ENCODE data around the gene TPCN2. TPM values are rescaled to one million over a fixed set of nuclear protein-coding genes. Genes with fewer than 3 reads are reported as not detected.

Gene TPCN2
- total RNA-seq, 2 donors from 2014 or later: 14.5 to 21.1 TPM

GRCh38 chr11:69121621-69122325 lies 73.0 kb downstream of the TPCN2 start:
- intact Hi-C loops (cut with DNase I): no loop called here
- H3K27me3 ChIP-seq: no peaks in the 10 kb centered on the region
- no peak for DNase-seq
- H3K9ac ChIP-seq (ENCODE audit: low read depth in 2 of 2, low read length in 2 of 2): no peak overlapping the region
- H3K4me1 ChIP-seq: peaks cover 9% of the 10 kb centered on the region
- H3K27ac ChIP-seq: no peak overlapping the region
- no peaks in the 10 kb centered on the region for H3K36me3 ChIP-seq
- no peaks in the 10 kb centered on the region for H3K9me3 ChIP-seq
- H3K4me3 ChIP-seq: no peak overlapping the region
- no peak for TF ChIP-seq CTCF (IDR thresholded peaks at IDR 0.05)

- intact Hi-C loops (cut with DNase I): no loop called here
- Histone ChIP-seq H3K27ac (peak overlapping the region; percentile 44), H3K4me1 (peaks cover 9% of the 10 kb centered on the region), H3K27me3 (no peaks in the 10 kb centered on the region), H3K9ac (ENCODE audit: low read depth in 2 of 2, low read length in 2 of 2) (no peak overlapping the region), H3K36me3 (no peaks in the 10 kb centered on the region), H3K4me3 (no peak overlapping the region), H3K9me3 (no peaks in the 10 kb centered on the region)
- TF ChIP-seq CTCF (IDR thresholded peaks at IDR 0.05): no peak
- DNase-seq: no peak
These were observed 73.5 kb downstream of the TPCN2 start for GRCh38 chr11:69122326-69122629.

GRCh38 chr11:69122630-69123431 lies 74.1 kb downstream of the TPCN2 start:
- H3K4me3 ChIP-seq: no peak overlapping the region
- no peak for TF ChIP-seq CTCF (IDR thresholded peaks at IDR 0.05)
- intact Hi-C loops (cut with DNase I): no loop called here
- no peak overlapping the region for H3K9ac ChIP-seq (ENCODE audit: low read depth in 2 of 2, low read length in 2 of 2)
- no peaks in the 10 kb centered on the region for H3K27me3 ChIP-seq
- peak; percentile 92 for DNase-seq
- H3K36me3 ChIP-seq: no peaks in the 10 kb centered on the region
- peak overlapping the region; percentile 44 for H3K27ac ChIP-seq
- peaks cover 9% of the 10 kb centered on the region for H3K4me1 ChIP-seq
- no peaks in the 10 kb centered on the region for H3K9me3 ChIP-seq

GRCh38 chr11:69123593-69124545 lies 75.1 kb downstream of the TPCN2 start:
- no peak overlapping the region for H3K9ac ChIP-seq (ENCODE audit: low read depth in 2 of 2, low read length in 2 of 2)
- no peak for DNase-seq

More at GRCh38 chr11:69123593-69124545, 75.1 kb downstream of the TPCN2 start:
- no peak overlapping the region for H3K27ac ChIP-seq
- H3K27me3 ChIP-seq: no peaks in the 10 kb centered on the region
- intact Hi-C loops (cut with DNase I): no loop called here
- no peaks in the 10 kb centered on the region for H3K9me3 ChIP-seq
- no peak for TF ChIP-seq CTCF (IDR thresholded peaks at IDR 0.05)
- no peaks in the 10 kb centered on the region for H3K36me3 ChIP-seq
- peaks cover 9% of the 10 kb centered on the region for H3K4me1 ChIP-seq
- no peak overlapping the region for H3K4me3 ChIP-seq

Data from colonic mucosa (tissue), 4 donors.